GM11168 (cell line): Measurements from ENCODE around the gene CDC42.

Experiments
- in situ Hi-C: fragments of 300-500 bp; cut with MboI; formaldehyde crosslinking; loops from one replicate; pipeline ENCODE4 v1.12.0; 2022; ENCODE audit warnings: low sequenced_read_pairs; ENCODE audit not compliant: unreplicated experiment

Gene CDC42

DNA sequence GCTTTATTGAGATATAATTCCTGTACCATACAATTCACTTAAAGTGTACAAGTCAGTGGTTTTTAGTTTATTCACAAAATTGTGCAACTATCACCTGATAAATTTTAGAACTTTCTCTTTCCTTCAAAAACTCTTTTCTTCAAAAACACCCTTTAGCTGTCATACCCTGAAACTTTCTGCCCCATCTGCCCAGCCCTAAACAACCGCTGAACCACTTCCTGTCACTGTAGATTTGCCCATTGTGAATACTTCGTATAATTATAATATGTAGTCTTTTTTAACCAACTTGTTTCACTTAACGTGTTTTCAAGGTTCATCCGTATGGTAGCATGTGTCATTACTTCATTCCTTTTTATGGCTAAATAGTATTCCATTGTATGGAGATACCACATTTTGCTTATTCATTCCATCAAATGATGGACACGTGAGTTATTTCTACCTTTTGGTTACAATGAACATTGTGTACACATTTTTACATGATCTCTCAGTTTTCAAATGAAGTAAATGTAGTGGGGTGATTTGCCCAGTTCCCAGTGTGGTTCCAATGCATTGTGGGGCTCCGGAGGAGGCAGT, 52.4 kb downstream of the CDC42 start:
- in situ Hi-C loops, result no loop called here

DNA sequence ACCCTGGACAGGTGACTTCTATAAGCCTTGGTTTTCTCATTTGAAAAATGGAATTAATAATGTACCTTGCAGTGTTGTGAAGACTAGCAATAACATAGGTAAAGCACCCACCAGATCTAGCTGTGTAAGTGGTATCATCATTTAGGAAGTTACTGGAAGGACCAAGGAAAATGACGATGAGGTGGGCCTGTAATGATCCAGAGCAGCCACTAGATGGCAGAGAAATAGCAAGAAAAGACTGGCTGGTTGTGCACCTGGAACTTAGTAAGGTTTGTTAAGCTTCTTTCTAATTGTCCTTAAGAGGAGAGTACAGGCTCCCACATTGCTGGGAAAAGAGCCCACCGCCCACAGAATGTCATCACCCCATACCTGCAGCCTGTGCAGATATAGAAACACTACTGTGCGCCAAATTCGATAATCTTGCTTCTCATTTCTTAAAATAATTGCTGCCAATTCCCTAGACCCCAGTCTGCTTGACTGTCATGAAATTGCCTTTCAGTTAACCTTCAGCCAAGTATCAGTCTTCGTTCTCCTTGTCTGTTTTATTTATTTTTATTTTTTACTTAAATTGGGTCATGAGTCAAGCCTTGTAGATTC, 53.2 kb downstream of the CDC42 start:
- in situ Hi-C loops, result no loop called here

- in situ Hi-C loops, result no loop called here
These were observed 54.6 kb downstream of the CDC42 start for GRCh38 chr1:22107126-22107525.

DNA sequence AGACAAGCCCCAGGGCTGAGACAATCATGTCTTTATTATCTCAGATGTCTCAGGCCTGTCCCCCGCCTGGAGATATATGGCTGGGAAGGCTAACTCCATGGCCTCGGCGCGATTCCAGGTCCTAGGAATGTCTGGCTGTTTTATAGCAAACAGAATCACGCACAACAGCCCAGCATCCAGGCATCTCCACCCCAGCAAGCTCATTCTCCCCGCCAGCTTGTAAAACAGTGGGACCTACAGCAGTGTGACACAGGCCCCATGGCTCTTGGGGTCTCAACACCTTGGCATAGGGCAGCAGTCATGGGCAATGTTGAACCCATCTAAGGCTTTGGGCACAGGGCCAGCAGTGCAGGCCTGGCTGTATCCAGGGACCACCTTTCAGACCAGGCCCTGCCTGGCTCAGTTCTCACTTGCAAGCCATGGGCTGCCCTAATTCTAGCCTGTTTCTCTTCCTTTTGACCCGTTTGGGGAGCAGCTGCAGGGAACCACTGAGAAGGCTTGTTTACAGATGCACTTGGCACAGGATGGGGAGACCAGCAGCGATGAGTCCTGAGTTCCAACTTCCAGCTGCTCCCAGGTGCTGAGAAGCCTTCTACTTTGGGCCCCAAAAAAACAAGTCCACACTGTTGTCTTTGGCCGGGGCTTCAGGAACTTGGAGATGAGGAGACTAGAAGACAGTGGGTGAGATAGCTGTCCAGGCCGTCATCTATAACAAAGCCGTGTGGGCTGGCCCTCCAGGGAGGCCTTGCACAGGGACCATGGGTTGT, 56.0 kb downstream of the CDC42 start:
- in situ Hi-C loops, result no loop called here

DNA sequence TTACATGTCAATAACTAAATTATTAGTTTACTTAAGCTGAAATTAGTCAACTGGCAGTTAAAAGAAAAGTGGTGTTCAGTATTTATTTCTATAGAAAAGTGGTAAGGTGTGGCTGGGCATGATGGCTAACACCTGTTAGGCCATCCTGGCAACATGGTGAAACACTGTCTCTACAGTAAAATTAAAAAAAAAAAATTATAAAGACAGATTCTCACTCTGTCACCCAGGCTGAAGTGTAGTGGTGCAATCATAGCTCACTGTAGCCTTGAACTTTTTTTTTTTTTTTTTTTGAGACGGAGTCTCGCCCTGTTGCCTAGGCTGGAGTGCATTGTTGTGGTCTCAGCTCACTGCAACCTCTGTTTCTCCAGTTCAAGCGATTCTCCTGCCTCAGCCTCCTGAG, 57.5 kb downstream of the CDC42 start:
- in situ Hi-C loops, result no loop called here

DNA sequence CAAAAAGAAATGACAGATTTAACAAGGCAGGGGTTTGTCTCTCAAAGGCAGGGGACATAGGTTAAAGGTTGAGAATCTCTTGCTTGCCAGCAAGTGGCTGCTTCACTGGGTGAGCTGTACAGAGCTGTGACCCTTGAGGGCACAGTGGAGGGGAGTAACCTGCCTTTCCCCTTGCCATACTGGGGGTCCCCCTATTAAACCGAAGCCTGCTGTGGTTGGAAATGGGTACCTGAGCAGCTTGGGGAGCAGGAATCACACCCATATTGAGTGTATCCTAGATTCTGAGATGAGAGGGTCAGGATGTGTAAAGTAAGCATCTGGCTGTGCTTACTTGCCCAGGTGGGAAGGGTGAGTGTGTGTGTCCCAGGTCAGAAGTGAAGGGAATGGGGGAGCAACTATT, 58.6 kb downstream of the CDC42 start:
- in situ Hi-C loops, result no loop called here

GRCh38 chr1:22111620-22112019, 59.1 kb downstream of the CDC42 start:
- in situ Hi-C loops, result no loop called here

- in situ Hi-C loops, result no loop called here
These were observed 60.0 kb downstream of the CDC42 start for GRCh38 chr1:22112554-22112953.

- in situ Hi-C loops, result no loop called here
These were observed 61.8 kb downstream of the CDC42 start for GRCh38 chr1:22114083-22115012.

DNA sequence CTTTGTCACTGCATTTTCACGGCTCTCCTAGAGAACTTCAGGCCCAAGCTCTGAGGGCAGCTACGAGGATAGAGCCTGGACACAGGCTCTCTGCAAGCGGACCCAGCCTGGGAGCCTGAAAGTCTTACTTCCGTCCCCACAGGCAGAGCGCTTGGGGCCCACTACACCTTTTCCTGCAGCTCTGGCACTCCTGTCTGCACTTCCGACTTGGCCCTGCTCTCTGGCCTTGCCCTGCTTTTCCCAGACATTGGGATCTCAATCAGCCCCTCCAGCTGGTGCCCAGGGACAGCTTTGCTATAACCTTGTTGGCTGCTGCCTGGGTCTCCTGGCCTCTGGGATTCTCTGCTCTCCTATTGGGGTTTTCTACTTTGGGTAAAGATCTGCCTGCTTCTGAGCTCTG, 62.8 kb downstream of the CDC42 start:
- in situ Hi-C loops, result no loop called here

DNA sequence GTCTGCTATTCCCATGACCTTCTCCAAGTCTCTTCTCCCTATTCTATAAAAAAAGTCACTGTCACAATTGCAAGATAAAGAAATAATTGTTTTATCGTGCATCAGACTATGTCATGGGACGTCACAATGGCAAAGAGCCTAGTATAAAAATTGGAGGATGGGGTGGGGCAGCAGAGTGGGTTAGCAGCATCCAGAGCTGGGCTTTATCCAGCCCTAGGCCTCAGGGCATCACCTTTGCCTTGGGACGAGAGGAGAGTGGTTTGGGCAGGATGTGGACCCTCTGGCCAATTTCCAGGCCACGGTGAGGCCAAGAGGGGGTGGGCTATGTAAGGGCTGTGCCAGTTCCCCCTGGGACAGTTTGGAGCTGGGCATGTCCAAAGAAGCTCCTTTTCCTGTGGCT, 64.7 kb downstream of the CDC42 start:
- in situ Hi-C loops, result no loop called here

DNA sequence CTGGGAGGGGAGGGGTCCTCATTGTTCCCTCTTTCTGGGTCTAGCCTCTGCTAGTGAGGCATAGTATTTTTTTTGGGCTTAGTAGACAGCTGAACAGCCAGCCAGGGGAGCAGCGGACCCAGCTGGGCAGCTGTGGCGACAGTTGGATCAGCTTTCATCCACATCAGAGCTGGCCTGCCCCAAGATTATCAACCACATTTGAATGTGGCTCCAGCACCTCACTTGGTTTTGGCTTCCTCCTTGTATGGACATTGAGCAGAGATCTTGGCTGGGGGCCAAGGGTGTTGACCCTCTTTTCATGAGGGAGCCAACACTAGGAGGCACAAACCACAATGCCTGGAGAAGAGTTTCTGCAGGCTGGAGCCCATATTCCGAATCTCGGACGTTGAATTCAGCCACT, 65.3 kb downstream of the CDC42 start:
- in situ Hi-C loops, result no loop called here

GRCh38 chr1:22118291-22118992, 65.9 kb downstream of the CDC42 start:
- in situ Hi-C loops, result no loop called here

GRCh38 chr1:22119626-22120468, 67.3 kb downstream of the CDC42 start:
- in situ Hi-C loops, result no loop called here

GRCh38 chr1:22120469-22120790, 67.9 kb downstream of the CDC42 start:
- in situ Hi-C loops, result no loop called here

- in situ Hi-C loops, result no loop called here
These were observed 69.0 kb downstream of the CDC42 start for GRCh38 chr1:22121421-22121911.

DNA sequence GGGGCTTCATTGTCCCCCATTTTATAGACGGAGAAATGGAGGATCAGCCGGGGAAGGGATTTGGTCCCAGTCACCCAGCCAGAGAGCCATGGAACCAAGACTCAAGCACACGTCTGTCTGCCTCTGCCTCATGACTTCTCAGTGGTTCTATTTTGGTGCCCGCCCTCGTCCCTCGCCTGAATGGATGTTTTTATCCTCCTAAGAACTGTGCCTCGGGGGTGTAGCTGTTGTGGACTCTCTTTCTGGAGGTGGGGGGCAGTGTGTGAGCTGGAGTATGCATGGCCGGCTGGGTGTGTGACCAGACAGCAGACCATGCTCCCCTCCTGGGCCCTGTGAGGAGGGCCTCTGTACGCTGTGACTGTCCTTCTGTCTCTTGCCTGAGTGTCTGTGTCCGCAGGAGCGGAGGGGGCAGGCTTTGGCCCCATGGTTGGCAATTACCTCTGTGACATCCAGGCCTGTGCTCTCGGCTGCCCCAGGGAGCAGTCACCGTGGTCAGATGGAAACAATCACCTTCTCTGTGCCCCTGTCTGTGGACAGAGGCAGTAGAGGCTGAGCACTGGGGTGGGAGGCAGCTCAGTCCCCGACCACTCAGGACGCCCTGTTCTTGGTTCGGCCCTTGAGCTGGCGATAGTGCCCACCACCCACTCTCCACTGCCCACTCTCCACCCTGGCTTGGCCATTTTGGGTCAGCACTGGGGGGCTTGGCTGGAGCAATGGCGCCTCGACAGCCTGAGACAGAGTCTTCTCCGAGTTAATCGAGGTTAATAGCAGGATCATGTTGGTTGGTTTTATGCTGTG, 70.0 kb downstream of the CDC42 start:
- in situ Hi-C loops, result no loop called here

- in situ Hi-C loops, result no loop called here
These were observed 70.5 kb downstream of the CDC42 start for GRCh38 chr1:22123071-22123390.
